Measurements from ENCODE around the gene IZUMO1.

DNA sequence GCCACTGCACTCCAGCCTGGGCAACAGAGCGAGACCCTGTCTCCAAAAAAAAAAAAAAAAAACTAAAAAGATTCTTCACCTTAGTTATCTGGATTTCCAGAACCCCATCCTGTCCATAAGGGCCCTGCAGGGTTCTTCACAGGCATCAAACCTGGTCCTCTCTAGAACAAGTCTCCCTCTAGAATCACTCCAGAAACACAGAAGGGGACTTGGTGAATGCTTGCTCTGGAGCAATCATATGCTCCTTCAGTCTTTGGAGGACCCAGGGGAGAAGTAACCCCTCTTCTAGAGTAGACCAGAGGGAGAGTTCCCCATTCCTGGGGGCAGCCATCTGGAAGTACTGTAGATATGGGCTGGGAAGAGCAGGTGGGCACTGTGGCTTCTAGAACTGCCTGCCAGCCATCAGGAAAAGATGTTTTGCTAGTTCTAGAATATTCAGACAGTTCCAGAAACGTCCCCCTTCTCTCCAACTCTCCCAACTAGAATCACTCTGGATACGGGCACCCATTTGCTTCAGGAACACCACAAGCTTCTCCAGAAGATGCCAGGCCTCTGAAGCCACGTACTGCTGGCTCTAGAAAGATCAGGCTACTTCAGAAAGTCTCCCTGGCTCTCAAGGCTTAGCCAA, 3.0 kb upstream of the IZUMO1 start:
- TF ChIP-seq, protein P1, sequence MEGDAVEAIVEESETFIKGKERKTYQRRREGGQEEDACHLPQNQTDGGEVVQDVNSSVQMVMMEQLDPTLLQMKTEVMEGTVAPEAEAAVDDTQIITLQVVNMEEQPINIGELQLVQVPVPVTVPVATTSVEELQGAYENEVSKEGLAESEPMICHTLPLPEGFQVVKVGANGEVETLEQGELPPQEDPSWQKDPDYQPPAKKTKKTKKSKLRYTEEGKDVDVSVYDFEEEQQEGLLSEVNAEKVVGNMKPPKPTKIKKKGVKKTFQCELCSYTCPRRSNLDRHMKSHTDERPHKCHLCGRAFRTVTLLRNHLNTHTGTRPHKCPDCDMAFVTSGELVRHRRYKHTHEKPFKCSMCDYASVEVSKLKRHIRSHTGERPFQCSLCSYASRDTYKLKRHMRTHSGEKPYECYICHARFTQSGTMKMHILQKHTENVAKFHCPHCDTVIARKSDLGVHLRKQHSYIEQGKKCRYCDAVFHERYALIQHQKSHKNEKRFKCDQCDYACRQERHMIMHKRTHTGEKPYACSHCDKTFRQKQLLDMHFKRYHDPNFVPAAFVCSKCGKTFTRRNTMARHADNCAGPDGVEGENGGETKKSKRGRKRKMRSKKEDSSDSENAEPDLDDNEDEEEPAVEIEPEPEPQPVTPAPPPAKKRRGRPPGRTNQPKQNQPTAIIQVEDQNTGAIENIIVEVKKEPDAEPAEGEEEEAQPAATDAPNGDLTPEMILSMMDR (optimal IDR thresholded peaks at IDR 0.05 in 1 of 3, IDR thresholded peaks at IDR 0.05 in 1 of 3, conservative IDR thresholded peaks at IDR 0.05 in 1 of 3; ENCODE audit: extremely low read depth in 1 of 3, insufficient read depth in 2 of 3, low read length in 3 of 3), result no peak
- TF ChIP-seq EZH2 (IDR thresholded peaks at IDR 0.05; ENCODE audit: low read length), result no peak
